Progenitor cell of endocrine pancreas (in vitro differentiated cells): ENCODE data around the gene RET. TPM values are rescaled to one million over a fixed set of nuclear protein-coding genes. Genes with fewer than 3 reads are reported as not detected.

ENCODE experiments used
- DNase-seq: peaks from one replicate; pipeline ENCODE4 v3.0.0; 2021; ENCODE audit warnings: low spot score; ENCODE audit not compliant: unreplicated experiment
- H3K27ac Mint-ChIP-seq: 2 replicates; pipeline ENCODE4 v1.8.0; 2021; ENCODE audit warnings: mild to moderate bottlenecking, moderate library complexity, mixed read lengths
- H3K27me3 Mint-ChIP-seq: 2 replicates; pipeline ENCODE4 v1.8.0; 2021; ENCODE audit warnings: mixed read lengths
- H3K36me3 Mint-ChIP-seq: 2 replicates; pipeline ENCODE4 v1.8.0; 2022; ENCODE audit warnings: mixed read lengths; ENCODE audit not compliant: insufficient read depth
- H3K4me1 Mint-ChIP-seq: 2 replicates; pipeline ENCODE4 v1.8.0; 2021; ENCODE audit warnings: low read depth, mixed read lengths
- H3K4me3 Mint-ChIP-seq: 2 replicates; pipeline ENCODE4 v1.8.0; 2021; ENCODE audit warnings: low read depth, mild to moderate bottlenecking, moderate library complexity, mixed read lengths
- H3K9me3 Mint-ChIP-seq: 2 replicates; pipeline ENCODE4 v1.8.0; 2021; ENCODE audit warnings: low read depth, mixed read lengths
- CTCF ChIP-seq: fragments of 200-600 bp; sonication (generic); IDR thresholded peaks from one replicate; pipeline ENCODE4 v1.5.0; 2021; ENCODE audit warnings: antibody characterized with exemption, mild to moderate bottlenecking; ENCODE audit not compliant: unreplicated experiment
- total RNA-seq: library from RNA; stranded (reverse); gene quantifications from 2 replicates; pipeline ENCODE4 v1.2.1, GENCODE V29; 2021

The RET gene
- total RNA-seq, 1 donor from 2014 or later = 1.5 TPM

GRCh38 chr10:43119416-43120115, 42.7 kb downstream of the RET start:
- H3K27me3 Mint-ChIP-seq = peaks cover 4% of the 10 kb centered on the region
- no peak overlapping the region for H3K4me3 Mint-ChIP-seq
- no peak for DNase-seq
- H3K9me3 Mint-ChIP-seq = no peaks in the 10 kb centered on the region
- no peaks in the 10 kb centered on the region for H3K4me1 Mint-ChIP-seq
- TF ChIP-seq CTCF = no peak
- H3K27ac Mint-ChIP-seq = no peak overlapping the region
- no peaks in the 10 kb centered on the region for H3K36me3 Mint-ChIP-seq

DNA sequence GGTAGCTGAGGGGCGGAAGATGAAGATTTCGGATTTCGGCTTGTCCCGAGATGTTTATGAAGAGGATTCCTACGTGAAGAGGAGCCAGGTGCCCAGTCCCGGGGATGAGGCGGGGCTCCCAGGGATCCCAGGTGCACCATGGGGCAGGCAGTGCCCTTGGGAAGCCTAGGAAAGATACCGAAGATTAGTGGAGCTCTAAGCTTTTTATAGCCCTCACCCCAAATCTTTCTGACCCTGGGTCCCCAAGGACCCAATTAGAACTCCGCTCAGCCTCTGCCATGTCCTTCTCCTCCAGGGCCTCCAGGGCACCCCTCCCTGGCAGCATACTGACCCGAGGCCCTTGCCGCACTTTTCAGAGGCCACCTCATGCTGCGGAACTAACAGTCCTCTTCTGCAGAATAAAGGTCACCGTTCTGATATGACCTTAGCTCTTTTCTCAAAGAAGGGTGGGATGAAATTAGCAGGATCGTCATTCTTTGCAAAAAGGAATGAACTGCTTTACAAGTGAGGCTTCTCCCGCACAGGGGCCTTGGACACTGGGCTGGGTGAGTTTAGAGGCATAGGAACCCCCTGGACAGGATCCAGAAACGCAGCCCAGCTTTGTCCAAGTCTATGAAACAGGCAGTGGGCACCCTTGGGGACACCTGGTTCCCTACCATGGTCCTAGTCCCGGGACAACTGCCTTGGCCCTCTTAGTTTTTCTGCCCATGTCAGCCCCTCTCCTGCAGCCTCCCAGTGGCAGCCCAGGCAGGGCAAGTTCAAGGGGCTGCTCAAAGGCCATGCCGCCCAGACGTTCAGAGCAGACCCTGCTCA, 43.5 kb downstream of the RET start:
- Mint-ChIP-seq H3K27ac (no peak overlapping the region), H3K4me1 (no peaks in the 10 kb centered on the region), H3K9me3 (no peaks in the 10 kb centered on the region), H3K27me3 (peaks cover 4% of the 10 kb centered on the region), H3K4me3 (no peak overlapping the region), H3K36me3 (no peaks in the 10 kb centered on the region)
- no peak for TF ChIP-seq CTCF
- DNase-seq = no peak

GRCh38 chr10:43120929-43121314, 44.1 kb downstream of the RET start:
- Mint-ChIP-seq H3K36me3 (no peaks in the 10 kb centered on the region), H3K9me3 (no peaks in the 10 kb centered on the region), H3K4me1 (no peaks in the 10 kb centered on the region), H3K27ac (no peak overlapping the region), H3K4me3 (no peak overlapping the region), H3K27me3 (peaks cover 4% of the 10 kb centered on the region)
- TF ChIP-seq CTCF = no peak
- DNase-seq = no peak

- no peaks in the 10 kb centered on the region for H3K36me3 Mint-ChIP-seq
- H3K4me3 Mint-ChIP-seq = no peak overlapping the region
- H3K27ac Mint-ChIP-seq = no peak overlapping the region
- DNase-seq = no peak
- H3K9me3 Mint-ChIP-seq = no peaks in the 10 kb centered on the region
- H3K27me3 Mint-ChIP-seq = peaks cover 4% of the 10 kb centered on the region
- H3K4me1 Mint-ChIP-seq = no peaks in the 10 kb centered on the region
- no peak for TF ChIP-seq CTCF
Observed at GRCh38 chr10:43121444-43121843, 44.6 kb downstream of the RET start.

GRCh38 chr10:43122096-43122495, 45.2 kb downstream of the RET start:
- Mint-ChIP-seq H3K4me3 (no peak overlapping the region), H3K27me3 (peaks cover 6% of the 10 kb centered on the region), H3K36me3 (no peaks in the 10 kb centered on the region), H3K27ac (no peak overlapping the region), H3K4me1 (no peaks in the 10 kb centered on the region), H3K9me3 (no peaks in the 10 kb centered on the region)
- TF ChIP-seq CTCF = no peak
- DNase-seq = no peak
